Ovary (tissue), 3 donors: Measurements from ENCODE around the gene ERCC6L2.

ENCODE experiments used
- POLR2A ChIP-seq: fragments of 450-650 bp; IDR thresholded peaks from one replicate; pipeline ENCODE4 v1.6.1; 2017; ENCODE audit warnings: antibody characterized with exemption, mild to moderate bottlenecking, moderate library complexity
- TF ChIP-seq, protein P1 (sequence below), 3 donors: fragments of 450-650 bp in 2 of 3; fragments of 200-600 bp in 1 of 3; IDR thresholded peaks; one replicate each; pipeline versions ENCODE4 v1.5.1 to v1.8.0; 2016 to 2022; ENCODE audit warnings: antibody characterized with exemption in 3 of 3, mild to moderate bottlenecking in 1 of 3
- donor health status: DM: no; HTN: no; CAD: no.

DNA sequence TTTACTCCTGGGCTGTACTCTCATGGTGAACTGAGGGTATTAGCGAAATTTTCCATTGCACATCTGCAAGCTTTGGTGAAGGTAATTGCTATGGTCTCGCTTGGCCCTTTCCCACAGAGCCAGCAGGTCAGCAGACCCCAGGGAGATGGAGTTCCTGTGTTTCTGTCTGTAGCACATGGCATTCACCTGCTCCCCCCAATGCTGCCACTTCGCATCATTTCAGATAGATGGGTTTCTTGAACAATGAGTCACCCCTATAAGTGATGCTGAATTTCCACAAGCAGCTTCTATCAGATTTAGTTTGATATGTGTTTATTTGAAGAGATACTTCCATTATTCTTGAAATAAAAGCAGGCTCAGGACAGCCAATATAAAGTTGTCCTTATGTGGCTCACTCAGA, 117.8 kb downstream of the ERCC6L2 start:
- no peak for TF ChIP-seq POLR2A
- TF ChIP-seq, protein P1, sequence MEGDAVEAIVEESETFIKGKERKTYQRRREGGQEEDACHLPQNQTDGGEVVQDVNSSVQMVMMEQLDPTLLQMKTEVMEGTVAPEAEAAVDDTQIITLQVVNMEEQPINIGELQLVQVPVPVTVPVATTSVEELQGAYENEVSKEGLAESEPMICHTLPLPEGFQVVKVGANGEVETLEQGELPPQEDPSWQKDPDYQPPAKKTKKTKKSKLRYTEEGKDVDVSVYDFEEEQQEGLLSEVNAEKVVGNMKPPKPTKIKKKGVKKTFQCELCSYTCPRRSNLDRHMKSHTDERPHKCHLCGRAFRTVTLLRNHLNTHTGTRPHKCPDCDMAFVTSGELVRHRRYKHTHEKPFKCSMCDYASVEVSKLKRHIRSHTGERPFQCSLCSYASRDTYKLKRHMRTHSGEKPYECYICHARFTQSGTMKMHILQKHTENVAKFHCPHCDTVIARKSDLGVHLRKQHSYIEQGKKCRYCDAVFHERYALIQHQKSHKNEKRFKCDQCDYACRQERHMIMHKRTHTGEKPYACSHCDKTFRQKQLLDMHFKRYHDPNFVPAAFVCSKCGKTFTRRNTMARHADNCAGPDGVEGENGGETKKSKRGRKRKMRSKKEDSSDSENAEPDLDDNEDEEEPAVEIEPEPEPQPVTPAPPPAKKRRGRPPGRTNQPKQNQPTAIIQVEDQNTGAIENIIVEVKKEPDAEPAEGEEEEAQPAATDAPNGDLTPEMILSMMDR (IDR thresholded peaks at IDR 0.05), result no peak
